HK-2 (cell line): ENCODE measurements around the gene HYAL1.
"Not testable (repeated sequence)": the region's sequence is repeated elsewhere in the genome, so short reads cannot be mapped to it uniquely, and the experiment has no call there.

Experiments
- DNase-seq: peaks from one replicate; pipeline ENCODE4 v3.0.0-alpha.2; 2018; ENCODE audit not compliant: unreplicated experiment

The HYAL1 gene

DNA sequence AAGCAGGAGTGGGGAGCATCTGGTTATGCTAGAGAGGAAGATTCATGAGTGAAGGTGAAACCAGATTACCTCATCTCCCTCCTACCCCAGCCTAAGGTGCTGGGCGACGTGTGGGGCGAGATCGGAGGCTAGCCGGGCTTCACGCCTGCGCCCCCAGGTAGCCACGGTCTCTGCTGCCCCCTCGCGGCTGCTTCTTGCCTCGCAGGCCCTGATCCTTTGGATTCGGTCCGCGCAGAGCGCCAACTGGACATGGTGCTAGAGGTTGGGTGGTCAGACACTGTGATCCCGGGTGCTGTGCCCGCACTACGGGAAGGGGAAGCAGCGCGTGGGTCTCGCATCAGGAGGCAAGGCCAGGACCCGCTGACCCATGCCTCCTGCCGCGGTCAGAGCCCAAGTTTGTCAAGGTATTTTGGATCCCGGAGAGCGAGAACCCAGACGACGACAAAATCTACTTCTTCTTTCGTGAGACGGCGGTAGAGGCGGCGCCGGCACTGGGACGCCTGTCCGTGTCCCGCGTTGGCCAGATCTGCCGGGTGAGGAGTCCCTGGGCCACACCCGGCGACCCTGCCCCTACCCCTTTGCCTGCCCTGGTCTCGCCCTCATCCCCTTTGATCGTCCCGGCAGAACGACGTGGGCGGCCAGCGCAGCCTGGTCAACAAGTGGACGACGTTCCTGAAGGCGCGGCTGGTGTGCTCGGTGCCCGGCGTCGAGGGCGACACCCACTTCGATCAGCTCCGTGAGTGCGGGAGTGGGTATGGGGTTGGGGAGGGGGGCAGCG is 30.3 kb downstream of the HYAL1 start:
- peak; percentile 88 for DNase-seq

DNA sequence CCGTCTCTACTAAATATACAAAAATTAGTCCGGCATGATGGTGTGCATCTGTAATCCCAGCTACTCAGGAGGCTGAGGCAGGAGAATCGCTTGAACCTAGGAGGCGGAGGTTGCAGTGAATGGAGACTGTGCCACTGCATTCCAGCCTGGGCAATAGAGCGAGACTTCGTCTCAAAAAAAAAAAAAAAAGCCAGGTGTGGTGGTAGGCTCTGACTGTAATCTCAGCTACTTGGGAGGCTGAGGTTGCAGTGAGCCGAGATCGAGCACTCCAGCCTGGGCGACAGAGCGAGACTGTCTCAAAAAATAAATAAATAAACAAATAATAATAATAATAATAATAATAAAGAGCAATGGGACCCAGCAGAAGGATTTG is 30.9 kb downstream of the HYAL1 start:
- not testable (repeated sequence) for DNase-seq

DNA sequence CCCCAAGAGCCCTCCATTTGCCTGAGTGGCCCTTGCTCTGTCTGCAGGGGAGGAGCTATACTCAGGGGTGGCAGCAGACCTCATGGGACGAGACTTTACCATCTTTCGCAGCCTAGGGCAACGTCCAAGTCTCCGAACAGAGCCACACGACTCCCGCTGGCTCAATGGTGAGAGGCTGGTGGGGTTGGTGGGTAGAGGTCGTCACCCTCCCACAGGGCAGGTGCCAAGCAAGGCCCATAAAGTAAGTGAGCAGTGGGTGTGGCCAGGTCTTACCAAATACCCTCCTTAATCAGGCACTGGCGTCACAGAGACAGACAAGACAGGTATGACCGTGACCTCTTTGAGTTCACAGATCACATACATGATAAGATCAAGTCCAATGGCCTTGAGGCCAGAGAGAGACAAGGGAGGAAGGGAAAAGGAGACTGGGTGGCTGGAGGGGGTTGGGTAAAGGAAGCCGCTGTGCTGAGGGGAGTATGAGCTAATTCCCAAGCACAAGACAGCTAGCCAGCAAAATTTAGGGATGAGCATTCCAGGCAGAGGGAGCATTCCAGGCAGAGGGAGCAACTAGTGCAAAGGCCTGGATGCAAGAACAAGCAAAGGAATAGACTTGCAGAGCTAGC is 31.9 kb downstream of the HYAL1 start:
- no peak for DNase-seq

DNA sequence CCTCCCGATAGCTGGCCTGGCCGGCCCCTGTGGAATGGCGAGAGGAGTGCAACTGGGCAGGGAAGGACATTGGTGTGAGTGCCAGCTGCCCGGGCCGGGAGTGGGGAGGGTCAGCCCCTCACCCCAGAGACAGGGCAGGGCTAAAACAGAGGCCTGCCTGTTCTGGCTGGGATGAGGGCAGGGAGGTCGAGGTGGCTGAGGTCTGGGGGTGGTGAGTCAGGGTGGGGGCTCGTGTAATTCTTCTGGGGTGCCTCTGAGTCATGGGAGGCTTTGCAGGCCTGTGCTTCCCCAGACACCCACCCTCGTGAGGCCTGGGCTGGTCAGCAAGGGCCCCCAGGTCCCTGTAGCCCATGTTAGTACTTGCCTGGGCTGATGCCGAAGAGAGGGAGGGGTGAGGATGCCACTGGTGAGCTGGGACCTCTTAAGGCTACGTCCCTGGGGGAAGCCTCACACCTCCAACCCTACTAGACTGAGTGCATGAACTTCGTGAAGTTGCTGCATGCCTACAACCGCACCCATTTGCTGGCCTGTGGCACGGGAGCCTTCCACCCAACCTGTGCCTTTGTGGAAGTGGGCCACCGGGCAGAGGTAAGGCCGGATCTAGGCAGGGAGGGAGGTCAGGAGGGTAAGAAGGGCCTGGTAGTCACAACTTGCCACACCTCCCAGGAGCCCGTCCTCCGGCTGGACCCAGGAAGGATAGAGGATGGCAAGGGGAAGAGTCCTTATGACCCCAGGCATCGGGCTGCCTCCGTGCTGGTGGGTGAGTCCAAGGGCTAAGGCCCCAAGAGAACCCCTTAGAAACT is 32.8 kb downstream of the HYAL1 start:
- DNase-seq = no peak

DNA sequence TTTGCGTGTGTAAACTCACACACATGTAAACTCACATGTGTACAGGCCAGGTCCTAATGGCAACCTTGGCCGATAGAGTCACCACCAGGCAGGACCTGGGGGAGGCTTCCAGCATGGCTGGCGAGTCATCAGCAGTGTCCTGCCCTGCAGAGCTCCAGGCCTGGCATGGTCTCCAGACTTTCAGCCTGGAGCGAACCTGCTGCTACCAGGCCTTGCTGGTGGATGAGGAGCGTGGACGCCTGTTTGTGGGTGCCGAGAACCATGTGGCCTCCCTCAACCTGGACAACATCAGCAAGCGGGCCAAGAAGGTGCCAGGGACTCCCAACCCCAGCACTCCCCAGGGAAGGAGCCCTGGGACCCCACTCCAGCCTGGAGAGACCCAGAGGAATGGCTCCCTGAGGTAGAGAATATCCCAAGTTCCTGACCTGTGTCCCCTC is 33.4 kb downstream of the HYAL1 start:
- no peak for DNase-seq

DNA sequence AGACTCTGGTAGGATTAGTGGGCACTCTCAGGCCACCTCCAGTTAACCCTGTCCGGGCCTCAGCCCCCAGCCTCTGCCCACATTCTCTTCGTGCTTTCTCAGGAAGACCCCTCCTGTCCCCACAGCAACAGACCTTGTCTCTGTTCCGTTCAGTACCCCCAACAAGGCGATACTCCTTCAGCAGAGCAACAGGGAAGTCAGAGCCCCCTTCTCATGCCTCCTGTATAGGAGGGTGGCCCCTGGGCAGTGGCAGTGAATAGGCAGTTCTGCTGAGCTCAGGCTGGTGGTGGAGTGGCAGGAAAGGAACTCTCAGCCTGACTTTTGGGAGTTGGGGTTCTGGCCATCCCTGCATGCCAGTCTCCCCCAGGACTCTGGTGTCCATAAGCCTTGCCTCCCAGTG is 33.9 kb downstream of the HYAL1 start:
- DNase-seq = no peak

DNA sequence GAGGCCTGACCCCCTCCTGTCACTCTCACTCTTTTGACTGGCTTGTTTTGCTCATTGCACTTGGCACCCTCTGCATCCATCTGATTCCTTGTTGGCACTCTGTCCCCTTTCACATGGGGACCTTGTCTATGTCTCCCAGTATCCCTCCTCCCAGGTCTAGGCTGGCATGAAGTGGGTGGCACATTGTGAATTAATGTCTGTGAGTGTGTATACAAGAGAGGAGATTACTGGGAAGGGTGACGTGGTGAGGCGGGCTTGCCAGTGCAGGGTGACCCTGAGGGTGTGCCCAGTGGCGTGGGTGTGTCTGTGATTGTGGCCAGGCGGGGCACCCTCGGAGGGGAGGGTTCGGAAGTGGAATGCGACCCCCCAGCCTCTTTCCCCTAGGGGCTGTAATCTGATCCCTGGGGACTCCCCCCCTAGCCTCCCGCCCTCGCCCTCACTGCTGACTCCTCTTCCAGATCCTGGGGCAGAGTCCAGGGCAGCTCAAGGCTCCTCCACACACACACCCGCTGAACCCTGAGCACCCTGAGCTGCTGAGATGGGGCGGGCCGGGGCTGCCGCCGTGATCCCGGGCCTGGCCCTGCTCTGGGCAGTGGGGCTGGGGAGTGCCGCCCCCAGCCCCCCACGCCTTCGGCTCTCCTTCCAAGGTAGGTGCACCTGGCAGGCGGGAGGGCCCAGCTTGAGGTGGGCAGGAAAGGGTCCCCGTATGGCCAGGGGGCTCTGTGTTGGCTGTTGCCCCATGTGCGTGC is 34.5 kb downstream of the HYAL1 start, which contains the start of gene SEMA3B:
SEMA3B (plus strand) TSS at position 445 of the 749 bp plus-strand sequence; CDS start at position 539, 94 bp downstream.
- peak; percentile 64 for DNase-seq

DNA sequence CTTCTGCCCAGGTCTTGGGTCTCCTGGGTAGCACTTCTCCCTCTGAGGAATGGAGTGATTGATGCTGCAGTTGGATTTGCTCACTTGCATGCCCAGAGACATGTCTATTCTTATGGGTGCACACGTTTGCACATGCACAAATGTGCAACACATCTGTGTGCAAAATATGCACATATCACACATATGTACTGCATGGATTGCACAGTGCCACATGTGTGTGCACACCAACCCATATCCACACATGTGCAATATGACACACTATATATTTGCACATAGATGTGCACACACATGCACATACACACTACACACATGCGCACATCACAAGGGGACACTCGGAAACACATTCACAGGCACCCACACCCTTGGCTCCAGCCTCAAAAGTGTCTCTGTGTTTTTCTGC is 35.1 kb downstream of the HYAL1 start:
- DNase-seq = no peak

DNA sequence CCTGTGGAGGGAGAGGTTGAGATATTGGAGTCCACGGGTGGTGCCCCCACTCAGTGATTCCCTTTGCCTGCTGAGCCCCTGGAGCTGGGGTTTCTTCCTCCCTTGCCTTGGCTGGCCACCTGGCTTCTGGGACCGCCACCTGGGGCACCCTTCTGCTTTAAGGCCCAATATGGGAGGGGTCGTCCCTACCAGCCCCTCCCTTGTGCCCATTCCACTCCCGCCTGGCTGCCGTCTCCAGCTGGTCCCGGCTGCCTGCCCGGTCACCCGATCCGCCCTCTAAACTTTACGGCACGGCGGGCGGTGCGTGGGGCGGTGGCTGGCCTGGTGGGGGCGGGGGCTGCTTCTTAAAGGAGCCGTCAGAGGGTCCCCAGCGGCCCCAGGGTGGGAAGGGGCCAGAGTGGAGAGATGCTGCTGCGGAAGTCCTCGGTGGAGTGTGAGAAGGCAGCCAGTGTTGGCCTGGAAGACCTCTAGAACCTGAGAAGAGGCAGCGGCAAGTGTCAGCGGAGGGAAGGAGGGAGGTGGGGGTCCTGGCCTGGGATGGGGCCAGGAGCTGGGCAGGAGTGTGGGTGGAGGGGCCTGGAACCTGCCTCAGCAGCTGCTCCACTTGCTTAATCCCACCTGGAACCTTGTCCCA is 36.0 kb downstream of the HYAL1 start:
- no peak for DNase-seq

DNA sequence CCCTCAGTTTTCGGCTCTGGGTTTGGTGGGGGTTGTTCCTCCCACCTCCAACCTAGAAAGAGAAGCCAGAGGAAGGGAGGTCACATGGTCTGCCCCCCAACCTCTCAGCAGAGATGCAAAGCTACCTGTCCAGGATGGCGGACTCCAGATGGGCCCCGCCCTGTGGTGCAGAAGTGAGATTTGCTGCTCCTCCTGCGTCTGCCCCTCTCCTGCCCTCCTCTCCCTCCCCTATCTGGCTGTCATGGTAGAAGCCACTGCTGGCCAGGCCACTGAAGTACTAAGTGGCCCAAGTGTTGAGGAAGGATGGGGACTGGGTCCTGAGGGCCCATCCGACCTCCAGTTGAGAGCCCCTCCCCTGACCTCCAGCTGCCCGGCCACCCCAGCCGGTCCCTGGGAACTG is 36.5 kb downstream of the HYAL1 start:
- DNase-seq = no peak

DNA sequence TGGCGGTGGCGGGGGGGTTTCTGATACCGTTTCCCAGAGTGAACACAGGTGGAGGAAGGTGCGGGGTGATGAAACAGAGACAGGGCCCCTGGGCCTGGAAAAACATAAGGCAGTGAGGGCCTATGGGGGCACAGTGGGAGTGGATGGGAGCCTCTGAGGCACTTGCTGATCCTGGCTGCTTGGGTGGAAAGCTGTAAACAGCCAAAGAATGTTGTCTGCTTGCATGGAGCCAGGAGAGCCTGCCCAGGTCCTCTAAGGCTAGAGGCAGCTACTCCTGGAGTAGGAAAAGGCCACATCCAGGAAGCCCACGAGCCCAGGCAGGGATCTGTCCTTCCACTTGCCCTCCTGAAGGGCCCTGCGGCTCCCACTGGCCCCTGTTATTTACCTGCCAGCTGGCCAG is 37.4 kb downstream of the HYAL1 start:
- DNase-seq = no peak

DNA sequence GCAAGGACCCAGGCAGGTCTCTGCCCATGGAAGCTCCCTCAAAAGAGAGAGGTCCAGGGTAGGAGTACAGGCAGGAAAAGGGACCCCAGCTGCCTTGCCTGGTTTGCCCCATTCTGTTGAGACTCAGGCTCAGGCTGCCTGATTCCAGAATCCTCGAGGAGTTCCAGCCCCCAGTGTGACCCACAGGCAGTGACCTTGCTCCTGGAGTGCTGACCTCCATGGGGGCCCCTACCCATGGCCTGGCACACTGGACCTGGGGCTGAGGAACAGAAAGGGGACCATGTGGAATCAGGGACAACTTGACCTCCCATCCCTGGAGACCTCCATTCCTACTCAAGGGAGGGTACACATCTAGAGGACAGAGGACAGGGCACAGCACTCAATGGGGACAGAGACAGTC is 37.8 kb downstream of the HYAL1 start:
- DNase-seq = no peak

DNA sequence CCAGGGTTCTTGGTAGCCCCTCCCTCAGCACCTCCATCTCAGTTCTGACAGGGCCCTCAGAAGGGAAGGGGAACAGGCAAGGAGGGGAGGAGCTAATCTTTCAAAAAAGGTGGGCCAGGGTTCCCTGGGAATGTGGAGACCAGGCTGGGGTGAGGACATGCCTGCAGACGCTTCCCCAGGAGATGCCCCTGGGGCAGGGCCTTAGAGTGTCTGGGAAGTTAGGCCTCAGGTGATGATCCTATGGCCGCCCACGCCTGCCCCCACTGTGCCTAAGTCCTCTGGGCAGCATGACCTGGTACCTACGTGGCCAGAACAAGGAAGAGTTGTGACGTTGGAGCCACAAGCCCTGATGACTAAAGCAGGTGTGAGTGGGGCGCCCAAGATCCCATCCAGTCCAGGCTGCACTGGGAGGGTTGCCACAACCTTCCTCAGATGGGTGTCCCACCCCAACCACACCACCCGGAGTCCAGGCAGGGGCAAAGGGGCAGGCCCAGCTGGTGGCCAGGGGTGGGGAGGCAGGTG is 38.3 kb downstream of the HYAL1 start:
- DNase-seq = peak; percentile 75

DNA sequence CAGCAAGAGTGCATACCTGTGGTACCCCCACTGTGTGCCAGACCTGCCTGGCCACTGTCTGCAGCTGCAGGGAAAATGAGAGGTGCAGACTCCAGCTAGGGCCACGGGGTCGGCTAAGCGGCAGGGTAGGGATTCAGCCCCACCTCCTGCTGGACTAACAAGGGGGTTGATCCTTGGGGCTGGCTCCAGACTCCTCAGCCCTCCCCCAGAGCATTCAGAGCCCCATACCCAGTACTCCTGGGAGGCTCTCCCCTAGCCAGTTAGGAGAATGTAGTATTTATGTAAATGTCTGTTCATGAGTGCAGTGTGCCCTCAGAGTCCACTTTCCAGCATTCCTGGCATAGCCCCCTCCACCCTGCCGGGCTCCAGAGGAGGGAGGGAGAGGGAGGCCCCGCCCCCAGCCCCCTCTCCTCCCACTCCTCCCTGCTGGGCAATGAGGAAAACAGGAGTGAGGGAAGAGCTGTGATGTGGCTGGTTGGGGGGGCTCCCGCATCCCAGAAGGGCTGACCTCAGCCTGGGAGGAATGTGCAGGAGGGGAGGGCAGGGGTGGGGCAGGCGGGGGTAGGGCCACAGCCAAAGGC is 38.9 kb downstream of the HYAL1 start:
- peak; percentile 91 for DNase-seq

DNA sequence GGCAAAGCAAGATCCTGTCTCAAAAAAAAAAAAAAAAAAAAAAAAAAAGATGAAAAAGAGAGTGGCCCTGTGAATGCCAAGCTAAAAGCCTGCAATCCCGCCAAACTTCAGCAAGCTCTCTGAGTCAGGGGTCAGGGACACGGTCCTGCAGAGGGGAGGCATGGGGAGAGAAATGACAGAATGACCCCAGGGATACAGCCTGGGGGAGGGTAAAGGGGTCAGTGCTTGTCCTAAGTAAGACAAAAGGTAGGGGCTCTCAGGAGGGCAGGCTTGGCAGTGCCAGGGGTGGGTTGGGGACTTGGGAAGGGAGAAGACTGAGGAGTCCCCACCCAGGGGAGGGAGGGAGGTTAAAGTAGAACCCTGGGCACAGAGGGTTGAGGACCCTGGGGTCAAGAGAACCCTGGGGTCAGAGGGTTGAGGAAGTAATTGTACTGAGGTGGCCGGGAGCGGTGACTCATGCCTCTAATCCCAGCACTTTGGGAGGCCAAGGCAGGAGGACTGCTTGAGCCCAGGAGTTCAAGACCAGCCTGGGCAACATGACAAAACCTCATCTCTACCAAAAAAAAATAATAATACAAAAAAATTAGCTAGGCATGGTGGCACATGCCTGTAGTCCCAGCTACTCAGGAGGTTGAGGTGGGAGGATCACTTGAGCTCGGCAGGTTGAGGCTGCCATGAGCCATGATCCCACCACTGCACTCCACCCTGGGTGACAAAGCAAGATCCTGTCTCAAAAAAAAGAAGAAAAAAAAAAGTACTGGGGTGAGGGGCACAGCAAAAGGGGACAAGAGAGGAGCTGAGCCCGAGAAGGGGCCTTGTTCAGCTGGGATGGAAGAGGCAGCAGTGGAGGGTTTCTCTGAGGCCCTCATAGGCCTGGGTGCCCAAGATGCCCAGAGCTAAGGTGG is 39.6 kb downstream of the HYAL1 start:
- no peak for DNase-seq

DNA sequence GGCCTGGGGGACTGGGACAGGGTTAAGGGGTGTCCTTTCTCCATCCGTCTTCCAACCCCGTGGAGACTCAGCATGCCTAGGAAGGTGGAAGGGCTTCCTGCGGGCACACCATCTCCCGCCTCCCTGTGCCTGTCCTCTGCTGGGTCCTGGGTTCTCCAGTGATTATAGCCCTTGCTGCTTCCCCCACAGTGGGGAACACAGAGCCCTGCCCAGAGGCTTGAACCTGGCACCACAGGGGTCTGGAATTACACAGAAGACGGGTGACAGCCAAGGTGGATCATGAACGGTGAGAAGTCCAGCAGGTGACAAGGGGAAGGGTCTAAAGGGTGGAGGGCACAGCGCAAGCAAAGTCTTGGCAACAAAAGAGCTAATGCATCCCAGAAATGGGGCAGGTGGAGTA is 40.6 kb downstream of the HYAL1 start:
- DNase-seq = no peak

DNA sequence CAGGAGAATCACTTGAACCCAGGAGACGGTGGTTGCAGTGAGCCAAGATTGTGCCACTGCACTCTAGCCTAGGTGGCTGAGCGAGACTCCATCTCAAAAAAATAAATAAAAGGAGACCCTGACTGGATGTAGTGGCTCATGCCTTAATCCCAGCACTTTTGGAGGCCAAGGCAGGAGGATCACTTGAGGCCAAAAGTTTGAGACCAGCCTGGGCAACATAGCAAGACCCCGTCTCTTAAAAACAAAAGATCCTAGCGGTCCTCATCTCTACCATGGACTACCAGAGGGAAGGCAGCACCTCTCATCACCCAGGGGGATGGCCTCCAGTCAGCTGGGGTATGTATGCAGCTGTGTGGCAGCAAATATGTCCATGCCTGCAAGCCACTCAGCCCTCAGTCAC is 41.2 kb downstream of the HYAL1 start:
- not testable (repeated sequence) for DNase-seq

DNA sequence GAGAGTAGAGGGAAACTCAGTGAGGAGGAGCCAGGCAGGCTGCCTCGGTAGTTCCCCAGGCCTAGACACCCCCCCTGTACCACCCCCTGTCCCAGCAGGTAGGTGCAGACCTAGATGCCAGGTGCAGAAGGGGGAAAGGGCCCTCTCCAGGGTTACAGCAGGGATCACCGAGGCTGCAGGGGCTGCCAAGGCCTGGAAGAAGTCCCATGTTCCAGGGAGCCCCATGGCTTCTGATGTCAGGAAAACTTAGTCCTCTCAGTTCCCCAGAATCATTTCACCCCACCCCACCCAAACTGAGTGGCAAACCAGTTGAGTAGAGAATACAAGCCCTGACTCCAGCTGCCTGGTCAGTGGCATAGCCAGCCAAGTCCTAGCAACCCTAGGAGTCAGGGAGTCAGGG is 41.9 kb downstream of the HYAL1 start:
- no peak for DNase-seq

DNA sequence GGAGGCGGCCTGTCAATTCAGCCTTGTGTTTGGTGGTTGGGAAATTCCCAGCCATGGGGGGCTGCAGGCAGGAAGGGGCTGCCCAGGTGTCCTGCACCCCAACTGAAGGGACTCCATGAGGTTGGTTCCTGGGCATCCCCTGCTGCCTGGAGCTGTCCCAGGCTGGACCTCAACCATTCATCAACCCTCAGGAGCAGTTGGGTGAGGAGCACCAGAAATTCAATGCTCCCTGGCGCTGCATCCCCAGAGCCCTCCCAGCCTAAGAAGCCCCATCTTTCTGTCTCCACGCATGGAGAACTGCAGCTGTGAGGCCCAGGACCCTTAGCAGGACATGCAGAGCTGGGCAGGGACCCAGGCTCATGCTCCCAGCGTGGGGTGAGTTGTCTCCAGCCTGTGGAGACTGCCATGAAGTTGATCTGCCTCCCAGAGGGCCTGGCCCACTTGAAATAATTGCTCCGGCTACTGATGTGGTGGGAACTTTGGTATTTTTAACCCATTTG is 42.4 kb downstream of the HYAL1 start:
- DNase-seq = no peak
